ENCODE data around the gene ALCAM.

ALCAM gene

DNA sequence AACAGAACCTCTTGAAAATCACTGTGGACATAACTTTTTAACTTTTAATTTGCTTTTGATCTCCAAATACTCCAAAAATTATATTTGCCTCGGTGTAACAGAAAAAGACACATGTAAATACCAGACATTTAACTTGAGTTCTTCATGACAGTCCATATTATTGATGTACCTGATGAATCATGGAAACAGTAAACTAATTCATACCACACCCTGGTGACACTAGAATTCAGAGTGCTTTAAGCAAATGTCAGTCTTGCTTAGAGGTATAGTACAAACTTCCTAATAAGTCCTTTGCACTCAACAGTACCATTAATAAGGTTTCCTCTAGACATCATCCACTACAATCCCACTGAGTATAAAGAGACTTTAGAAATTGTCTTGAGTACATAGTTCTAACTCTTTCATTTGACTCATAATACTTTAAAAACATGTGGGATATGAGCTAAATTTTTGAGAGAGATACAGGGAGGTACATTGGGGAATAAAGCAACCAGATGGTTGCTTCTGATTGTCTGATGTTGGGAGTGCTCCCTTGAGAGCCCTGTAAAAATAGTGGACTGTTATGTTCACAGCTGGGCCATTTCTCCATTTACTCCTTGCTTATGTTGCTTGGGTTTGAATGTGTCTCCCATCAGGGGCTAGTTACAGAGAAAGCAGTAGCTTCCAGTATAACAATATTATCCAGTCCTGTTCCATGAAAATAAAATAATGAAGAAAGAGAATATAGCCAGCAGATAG lies 175.7 kb downstream of the ALCAM start:
- TF ChIP-seq CTCF (IDR thresholded peaks at IDR 0.05; ENCODE audit: unreplicated experiment in 3 of 3): no peak
- Mint-ChIP-seq H3K36me3 (ENCODE audit: low read depth) (peaks cover 40% of the 10 kb centered on the region), H3K9me3 (no peaks in the 10 kb centered on the region), H3K27me3 (ENCODE audit: low read depth) (no peaks in the 10 kb centered on the region), H3K27ac (no peak overlapping the region), H3K4me3 (no peak overlapping the region), H3K4me1 (no peaks in the 10 kb centered on the region)

- Mint-ChIP-seq H3K27me3 (ENCODE audit: low read depth) (no peaks in the 10 kb centered on the region), H3K9me3 (no peaks in the 10 kb centered on the region), H3K27ac (no peak overlapping the region), H3K4me3 (no peak overlapping the region), H3K4me1 (no peaks in the 10 kb centered on the region), H3K36me3 (ENCODE audit: low read depth) (peaks cover 51% of the 10 kb centered on the region)
- TF ChIP-seq CTCF (IDR thresholded peaks at IDR 0.05; ENCODE audit: unreplicated experiment in 3 of 3): no peak
Observed at GRCh38 chr3:105545051-105545450, 178.3 kb downstream of the ALCAM start.

- Mint-ChIP-seq H3K27me3 (ENCODE audit: low read depth) (no peaks in the 10 kb centered on the region), H3K9me3 (no peaks in the 10 kb centered on the region), H3K27ac (no peak overlapping the region), H3K4me3 (no peak overlapping the region), H3K36me3 (ENCODE audit: low read depth) (peaks cover 51% of the 10 kb centered on the region), H3K4me1 (no peaks in the 10 kb centered on the region)
- no peak for TF ChIP-seq CTCF (IDR thresholded peaks at IDR 0.05; ENCODE audit: unreplicated experiment in 3 of 3)
Observed at GRCh38 chr3:105553851-105554250, 187.1 kb downstream of the ALCAM start.

GRCh38 chr3:105555206-105555605 lies 188.5 kb downstream of the ALCAM start:
- H3K4me1 Mint-ChIP-seq: no peaks in the 10 kb centered on the region
- no peaks in the 10 kb centered on the region for H3K9me3 Mint-ChIP-seq
- H3K36me3 Mint-ChIP-seq (ENCODE audit: low read depth): peaks cover 56% of the 10 kb centered on the region
- no peak overlapping the region for H3K27ac Mint-ChIP-seq
- no peaks in the 10 kb centered on the region for H3K27me3 Mint-ChIP-seq (ENCODE audit: low read depth)
- no peak overlapping the region for H3K4me3 Mint-ChIP-seq
- TF ChIP-seq CTCF (IDR thresholded peaks at IDR 0.05; ENCODE audit: unreplicated experiment in 3 of 3): no peak

DNA sequence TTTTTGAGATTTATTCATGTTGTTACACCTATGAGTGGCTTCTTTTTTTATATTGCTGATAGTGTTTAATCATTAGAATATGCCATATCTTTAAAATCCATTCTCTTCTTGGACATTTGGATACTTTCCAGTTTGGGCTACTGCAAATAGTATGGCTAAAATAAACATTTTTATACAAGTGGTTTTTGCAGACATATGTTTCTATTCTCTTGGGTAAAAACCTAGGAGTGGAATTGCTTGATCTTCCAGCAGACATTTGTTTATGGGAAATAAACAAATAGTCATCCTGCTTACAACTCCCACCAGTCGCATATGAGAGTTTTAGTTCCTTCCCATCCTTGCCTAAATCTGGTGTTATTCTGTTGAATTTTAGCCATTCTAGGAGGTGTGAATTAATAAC lies 193.1 kb downstream of the ALCAM start:
- no peak overlapping the region for H3K4me3 Mint-ChIP-seq
- H3K27ac Mint-ChIP-seq: no peak overlapping the region
- peaks cover 39% of the 10 kb centered on the region for H3K36me3 Mint-ChIP-seq (ENCODE audit: low read depth)
- no peaks in the 10 kb centered on the region for H3K27me3 Mint-ChIP-seq (ENCODE audit: low read depth)
- peaks cover 3% of the 10 kb centered on the region for H3K9me3 Mint-ChIP-seq
- TF ChIP-seq CTCF (IDR thresholded peaks at IDR 0.05; ENCODE audit: unreplicated experiment in 3 of 3): no peak
- no peaks in the 10 kb centered on the region for H3K4me1 Mint-ChIP-seq

DNA sequence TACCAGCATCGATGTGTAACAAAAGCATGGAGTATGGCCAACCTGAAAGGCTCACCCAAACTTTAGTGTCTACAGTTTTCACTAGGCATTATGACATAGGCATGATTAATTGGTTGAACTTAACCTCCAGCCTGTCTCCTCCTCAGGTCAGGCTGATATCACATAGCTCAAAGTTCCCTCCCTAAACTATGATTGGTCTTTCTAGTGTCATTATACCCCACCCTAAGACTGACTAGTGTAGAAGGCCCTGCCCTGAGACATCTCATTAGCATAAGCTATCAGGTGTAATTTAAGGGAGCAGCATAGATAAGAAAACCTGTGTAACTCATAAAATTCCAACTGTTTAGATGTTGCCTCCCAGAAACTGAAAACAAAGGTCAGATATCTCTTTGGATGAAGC lies 195.2 kb downstream of the ALCAM start:
- H3K9me3 Mint-ChIP-seq: peaks cover 3% of the 10 kb centered on the region
- H3K36me3 Mint-ChIP-seq (ENCODE audit: low read depth): peaks cover 43% of the 10 kb centered on the region

More for the DNA sequence above, 195.2 kb downstream of the ALCAM start:
- TF ChIP-seq CTCF (IDR thresholded peaks at IDR 0.05; ENCODE audit: unreplicated experiment in 3 of 3): no peak
- Mint-ChIP-seq H3K4me3 (no peak overlapping the region), H3K27ac (no peak overlapping the region), H3K27me3 (ENCODE audit: low read depth) (no peaks in the 10 kb centered on the region), H3K4me1 (no peaks in the 10 kb centered on the region)
